Lung microvascular endothelial cell (primary cell): ENCODE data around the gene CTBP2. TPM values are rescaled to one million over a fixed set of nuclear protein-coding genes. Genes with fewer than 3 reads are reported as not detected.

Source experiments
- DNase-seq, 2 donors: peaks; one replicate each; pipeline versions ENCODE4 v3.0.0 to v3.0.0-alpha.2; 2010; ENCODE audit warnings: low read depth in 2 of 2
- total RNA-seq: library from RNA; depleted of rRNA; stranded (reverse); fragments of >200 nt; gene quantifications from 2 replicates; pipeline ENCODE4 v1.2.1, GENCODE V29; 2014

CTBP2 gene
- total RNA-seq, 1 donor from 2014 or later: 79.6 TPM

- no peak for DNase-seq
Measured at GRCh38 chr10:124944982-124945381, 215.4 kb downstream of the CTBP2 start.

- peak in 1 of 2 donors; percentile 69 for DNase-seq
Measured at GRCh38 chr10:124943301-124944092, 216.9 kb downstream of the CTBP2 start.

- DNase-seq: no peak
Measured at GRCh38 chr10:124942317-124943169, 217.8 kb downstream of the CTBP2 start.

GRCh38 chr10:124941823-124942222, 218.5 kb downstream of the CTBP2 start, which contains the start of gene ZRANB1:
Gene ZRANB1, plus strand, starts transcription at chr10:124942123. Its CDS starts 371 bp downstream, at chr10:124942494.
- no peak for DNase-seq

- DNase-seq: no peak
Measured at GRCh38 chr10:124939290-124939689, 221.1 kb downstream of the CTBP2 start.

- no peak for DNase-seq
Measured at GRCh38 chr10:124936813-124937212, 223.6 kb downstream of the CTBP2 start.

GRCh38 chr10:124935946-124936345, 224.4 kb downstream of the CTBP2 start:
- peak in 1 of 2 donors; percentile 25 for DNase-seq

Other genes starting within 250 kb of the CTBP2 start
- 15.3 and 20.8 TPM in 2 replicates for gene ZRANB1, start 218.4 kb downstream of the CTBP2 start, total RNA-seq